Measurements from ENCODE around the gene CHD6.

The CHD6 gene

DNA sequence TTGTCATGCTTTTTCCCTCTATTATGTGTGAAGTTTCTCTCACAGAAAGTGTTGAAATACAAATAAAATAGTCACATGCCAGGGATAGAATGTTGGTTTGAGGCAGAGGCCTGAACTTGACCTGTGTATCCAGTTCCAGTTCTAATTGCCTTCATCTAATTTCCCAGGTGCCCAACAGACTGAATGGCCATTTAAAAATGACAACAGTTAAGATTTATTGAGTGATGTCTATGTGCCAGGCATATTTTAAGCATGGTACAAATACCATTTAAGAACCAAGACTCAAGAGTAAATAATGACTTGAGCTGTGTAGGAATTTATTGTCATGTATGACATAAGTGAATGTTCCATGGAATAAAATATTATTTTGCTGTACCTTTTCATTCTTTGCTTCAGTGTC, 163.9 kb downstream of the CHD6 start:
- Histone ChIP-seq H3K9me3 (ENCODE audit: control insufficient read depth, low read length) (no peaks in the 10 kb centered on the region), H3K27ac (ENCODE audit: insufficient read depth, low read depth, low read length, poor library complexity, severe bottlenecking) (no peak overlapping the region), H3K36me3 (ENCODE audit: control insufficient read depth, insufficient read depth, low read length) (peaks cover 56% of the 10 kb centered on the region), H3K4me3 (ENCODE audit: insufficient read depth, low read depth, low read length) (no peak overlapping the region), H3K4me1 (ENCODE audit: control insufficient read depth, insufficient read depth, low read length) (no peaks in the 10 kb centered on the region), H3K27me3 (ENCODE audit: control insufficient read depth, insufficient read depth, low read length, poor library complexity, severe bottlenecking) (no peaks in the 10 kb centered on the region)

DNA sequence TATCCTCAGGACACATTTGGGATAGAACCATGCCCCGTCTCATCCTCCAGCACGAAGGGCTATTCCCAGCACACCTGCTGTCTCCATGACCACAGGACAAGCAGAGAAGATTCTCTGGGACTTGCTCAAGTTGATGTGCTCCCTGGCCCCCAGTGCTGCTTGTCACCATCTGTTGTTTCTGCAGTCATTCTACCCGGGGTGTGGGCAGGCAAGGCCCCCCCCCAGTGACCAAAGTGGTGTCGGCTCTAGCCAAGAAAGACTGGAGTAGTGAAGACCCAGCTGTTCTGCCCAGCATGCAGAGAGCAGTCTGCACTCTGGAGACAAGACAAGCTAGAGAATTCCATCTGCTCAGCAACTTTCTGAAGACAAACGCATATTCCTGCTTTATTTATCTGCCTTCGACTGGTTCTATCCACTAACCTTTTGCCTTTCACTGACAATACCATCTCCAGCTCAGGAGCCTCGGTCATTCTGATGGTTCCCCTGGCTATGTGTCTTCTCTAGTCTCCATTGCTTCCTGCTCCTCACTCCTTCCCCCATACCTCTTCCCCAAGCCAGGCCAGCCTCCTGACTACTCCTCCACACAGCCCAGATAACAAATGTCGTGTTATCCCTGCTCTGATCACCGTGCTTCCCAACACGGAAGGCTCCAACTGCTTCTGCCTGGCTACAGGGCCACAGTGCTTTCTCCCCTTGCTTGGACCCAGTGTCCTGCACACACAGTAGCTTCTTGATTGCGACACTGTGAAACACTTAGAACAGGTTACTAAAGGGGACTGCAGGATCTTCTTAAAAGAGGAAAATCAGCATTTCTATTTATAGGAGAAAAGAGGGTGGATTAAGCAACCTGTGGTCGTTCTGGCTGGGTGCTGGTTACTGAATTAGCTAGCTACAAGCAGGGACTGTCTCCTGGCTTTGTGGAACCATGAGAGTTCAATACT, 164.9 kb downstream of the CHD6 start:
- H3K27me3 ChIP-seq (ENCODE audit: control insufficient read depth, insufficient read depth, low read length, poor library complexity, severe bottlenecking), result no peaks in the 10 kb centered on the region
- no peaks in the 10 kb centered on the region for H3K4me1 ChIP-seq (ENCODE audit: control insufficient read depth, insufficient read depth, low read length)
- H3K27ac ChIP-seq (ENCODE audit: insufficient read depth, low read depth, low read length, poor library complexity, severe bottlenecking), result no peak overlapping the region
- 91% methylated on average over 12 of the region's 12 CpGs for WGBS, 2 experiments
- no peak overlapping the region for H3K4me3 ChIP-seq (ENCODE audit: insufficient read depth, low read depth, low read length)
- H3K36me3 ChIP-seq (ENCODE audit: control insufficient read depth, insufficient read depth, low read length), result peaks cover 63% of the 10 kb centered on the region
- H3K9me3 ChIP-seq (ENCODE audit: control insufficient read depth, low read length), result no peaks in the 10 kb centered on the region

DNA sequence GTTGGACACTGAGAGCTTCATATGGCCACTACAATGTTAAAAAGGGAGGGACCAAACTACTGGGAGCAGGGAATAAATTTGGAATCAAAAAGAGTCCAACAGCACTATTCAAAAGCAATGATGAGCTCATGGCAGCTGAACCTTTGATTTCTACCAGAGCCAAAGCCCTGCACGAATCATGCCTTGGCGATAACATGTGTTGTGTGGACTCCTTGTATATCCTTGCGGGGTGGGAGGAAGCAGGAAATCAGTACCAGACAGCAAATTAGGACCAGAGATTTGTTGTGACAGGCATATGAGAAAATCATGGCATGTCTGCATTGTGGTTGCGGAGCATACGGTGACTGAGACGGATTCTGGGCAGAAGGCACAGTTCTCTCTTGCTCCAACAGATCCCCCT, 166.0 kb downstream of the CHD6 start:
- Histone ChIP-seq H3K36me3 (ENCODE audit: control insufficient read depth, insufficient read depth, low read length) (peaks cover 72% of the 10 kb centered on the region), H3K27ac (ENCODE audit: insufficient read depth, low read depth, low read length, poor library complexity, severe bottlenecking) (no peak overlapping the region), H3K9me3 (ENCODE audit: control insufficient read depth, low read length) (no peaks in the 10 kb centered on the region), H3K4me3 (ENCODE audit: insufficient read depth, low read depth, low read length) (no peak overlapping the region), H3K4me1 (ENCODE audit: control insufficient read depth, insufficient read depth, low read length) (no peaks in the 10 kb centered on the region), H3K27me3 (ENCODE audit: control insufficient read depth, insufficient read depth, low read length, poor library complexity, severe bottlenecking) (no peaks in the 10 kb centered on the region)
- 96 to 97% methylated on average over 6 of the region's 6 CpGs for WGBS, 2 experiments

DNA sequence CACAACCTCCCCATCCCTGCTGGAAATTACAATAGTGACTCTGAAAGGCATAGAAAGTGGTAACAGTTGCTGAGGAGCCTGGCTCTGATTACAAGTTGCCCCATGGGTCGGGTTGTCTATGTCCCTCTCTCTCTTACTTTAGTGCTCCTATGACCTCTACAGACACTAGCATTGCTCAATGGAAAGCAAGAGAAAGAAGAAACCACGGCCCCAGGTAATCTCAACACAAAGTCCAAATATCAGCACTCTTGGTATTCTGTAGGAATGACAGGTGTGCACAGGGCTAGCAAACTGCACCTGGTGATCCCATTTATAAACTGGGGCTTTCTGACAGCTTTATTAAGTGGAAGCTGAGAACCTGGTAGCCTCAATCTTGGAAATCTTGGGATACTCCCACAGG, 171.2 kb downstream of the CHD6 start:
- H3K4me1 ChIP-seq (ENCODE audit: control insufficient read depth, insufficient read depth, low read length), result no peaks in the 10 kb centered on the region
- no peaks in the 10 kb centered on the region for H3K9me3 ChIP-seq (ENCODE audit: control insufficient read depth, low read length)
- H3K27ac ChIP-seq (ENCODE audit: insufficient read depth, low read depth, low read length, poor library complexity, severe bottlenecking), result no peak overlapping the region
- H3K4me3 ChIP-seq (ENCODE audit: insufficient read depth, low read depth, low read length), result no peak overlapping the region
- no peaks in the 10 kb centered on the region for H3K27me3 ChIP-seq (ENCODE audit: control insufficient read depth, insufficient read depth, low read length, poor library complexity, severe bottlenecking)
- H3K36me3 ChIP-seq (ENCODE audit: control insufficient read depth, insufficient read depth, low read length), result peaks cover 73% of the 10 kb centered on the region
- WGBS, 2 experiments, result 85 to 96% methylated on average over 2 of the region's 2 CpGs

DNA sequence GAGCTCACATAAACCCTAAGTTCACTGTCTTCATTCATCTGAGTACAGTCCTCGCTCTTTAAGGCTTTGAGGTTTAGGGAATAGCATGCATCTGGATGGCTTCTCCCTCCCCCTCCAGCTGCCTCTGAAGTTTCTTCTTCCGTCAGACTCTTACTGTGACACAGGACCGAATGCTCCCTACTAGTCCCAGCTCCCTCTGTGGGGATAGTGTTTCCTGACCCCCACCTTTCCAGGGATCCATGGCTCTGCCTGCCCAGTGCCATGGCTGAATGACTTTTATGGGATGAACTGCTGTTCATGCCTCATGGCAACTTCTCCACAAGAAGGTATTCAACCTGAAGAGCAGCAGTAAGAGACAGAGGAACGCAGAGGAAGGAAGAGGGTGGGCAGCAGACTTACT, 171.7 kb downstream of the CHD6 start:
- Histone ChIP-seq H3K27me3 (ENCODE audit: control insufficient read depth, insufficient read depth, low read length, poor library complexity, severe bottlenecking) (no peaks in the 10 kb centered on the region), H3K9me3 (ENCODE audit: control insufficient read depth, low read length) (no peaks in the 10 kb centered on the region), H3K27ac (ENCODE audit: insufficient read depth, low read depth, low read length, poor library complexity, severe bottlenecking) (no peak overlapping the region), H3K4me3 (ENCODE audit: insufficient read depth, low read depth, low read length) (no peak overlapping the region), H3K4me1 (ENCODE audit: control insufficient read depth, insufficient read depth, low read length) (no peaks in the 10 kb centered on the region), H3K36me3 (ENCODE audit: control insufficient read depth, insufficient read depth, low read length) (peaks cover 67% of the 10 kb centered on the region)
- 93 to 97% methylated on average over 4 of the region's 4 CpGs for WGBS, 2 experiments

DNA sequence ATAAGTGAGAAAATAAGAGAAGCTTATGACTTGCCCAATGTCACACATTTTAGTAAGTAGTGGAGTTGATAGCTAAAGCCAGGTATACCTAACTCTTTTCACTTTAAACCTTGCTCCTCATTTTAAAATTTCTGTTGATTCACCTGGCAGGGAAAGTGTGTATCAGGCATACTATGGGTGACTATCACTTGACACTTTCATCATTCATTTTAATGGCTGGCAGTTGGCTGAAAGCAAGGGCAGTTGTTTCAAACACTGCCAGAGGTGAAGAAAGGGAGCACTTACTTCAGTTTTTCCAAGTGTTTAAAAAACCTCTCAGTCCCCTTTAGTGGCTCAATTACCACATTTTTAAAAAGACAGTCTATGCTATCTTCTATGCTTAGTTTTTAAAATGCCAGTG, 173.4 kb downstream of the CHD6 start:
- Histone ChIP-seq H3K36me3 (ENCODE audit: control insufficient read depth, insufficient read depth, low read length) (peaks cover 66% of the 10 kb centered on the region), H3K4me1 (ENCODE audit: control insufficient read depth, insufficient read depth, low read length) (no peaks in the 10 kb centered on the region), H3K4me3 (ENCODE audit: insufficient read depth, low read depth, low read length) (no peak overlapping the region)

DNA sequence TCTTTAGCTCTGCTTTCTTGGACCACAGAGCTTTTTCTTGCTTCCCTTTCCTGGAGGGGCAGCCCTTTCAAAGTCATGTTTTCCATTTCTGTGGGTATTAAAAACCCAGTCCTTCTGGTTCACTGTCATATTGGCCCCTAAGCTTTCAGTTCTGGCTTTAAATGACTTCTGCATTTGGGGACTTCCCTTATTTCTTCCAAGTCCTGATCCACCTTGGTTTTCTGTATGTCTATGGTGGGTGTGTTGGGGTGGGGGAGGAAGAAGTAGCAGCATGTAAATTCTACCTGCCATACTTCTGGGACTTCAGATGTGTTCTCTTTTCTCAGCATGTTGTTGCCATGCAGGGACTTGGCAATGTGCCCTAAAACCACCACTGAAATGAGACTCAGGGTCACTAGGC, 174.5 kb downstream of the CHD6 start:
- no peak overlapping the region for H3K4me3 ChIP-seq (ENCODE audit: insufficient read depth, low read depth, low read length)
- H3K27me3 ChIP-seq (ENCODE audit: control insufficient read depth, insufficient read depth, low read length, poor library complexity, severe bottlenecking), result no peaks in the 10 kb centered on the region
- peaks cover 60% of the 10 kb centered on the region for H3K36me3 ChIP-seq (ENCODE audit: control insufficient read depth, insufficient read depth, low read length)

More for the DNA sequence above, 173.4 kb downstream of the CHD6 start:
- Histone ChIP-seq H3K9me3 (ENCODE audit: control insufficient read depth, low read length) (no peaks in the 10 kb centered on the region), H3K27me3 (ENCODE audit: control insufficient read depth, insufficient read depth, low read length, poor library complexity, severe bottlenecking) (no peaks in the 10 kb centered on the region), H3K27ac (ENCODE audit: insufficient read depth, low read depth, low read length, poor library complexity, severe bottlenecking) (no peak overlapping the region)

DNA sequence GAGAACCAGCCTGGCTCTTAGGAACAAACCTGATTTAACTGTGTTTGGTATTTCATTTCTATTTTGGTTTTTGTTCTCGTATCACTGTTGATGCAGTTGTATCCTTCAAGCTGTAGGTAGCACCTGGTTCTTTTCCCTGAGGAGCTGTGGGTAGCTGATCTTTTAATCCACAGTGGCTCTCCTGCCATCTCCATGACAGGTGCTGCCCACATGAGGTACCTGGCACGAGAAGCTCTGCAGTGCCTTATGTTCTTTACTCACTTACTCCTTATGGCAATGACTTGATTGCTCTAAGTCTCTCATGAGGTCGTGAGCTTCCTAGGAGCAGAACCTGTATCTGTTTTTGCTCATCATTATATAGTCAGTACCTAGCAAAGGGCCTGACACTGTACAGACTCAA, 177.3 kb downstream of the CHD6 start:
- no peaks in the 10 kb centered on the region for H3K27me3 ChIP-seq (ENCODE audit: control insufficient read depth, insufficient read depth, low read length, poor library complexity, severe bottlenecking)
- WGBS, 2 experiments, result 94% methylated on average over 3 of the region's 3 CpGs
- H3K36me3 ChIP-seq (ENCODE audit: control insufficient read depth, insufficient read depth, low read length), result peaks cover 38% of the 10 kb centered on the region
- no peaks in the 10 kb centered on the region for H3K4me1 ChIP-seq (ENCODE audit: control insufficient read depth, insufficient read depth, low read length)
- H3K4me3 ChIP-seq (ENCODE audit: insufficient read depth, low read depth, low read length), result no peak overlapping the region
- H3K9me3 ChIP-seq (ENCODE audit: control insufficient read depth, low read length), result no peaks in the 10 kb centered on the region
- H3K27ac ChIP-seq (ENCODE audit: insufficient read depth, low read depth, low read length, poor library complexity, severe bottlenecking), result no peak overlapping the region

More for the DNA sequence above, 174.5 kb downstream of the CHD6 start:
- Histone ChIP-seq H3K27ac (ENCODE audit: insufficient read depth, low read depth, low read length, poor library complexity, severe bottlenecking) (no peak overlapping the region), H3K4me1 (ENCODE audit: control insufficient read depth, insufficient read depth, low read length) (no peaks in the 10 kb centered on the region), H3K9me3 (ENCODE audit: control insufficient read depth, low read length) (no peaks in the 10 kb centered on the region)

DNA sequence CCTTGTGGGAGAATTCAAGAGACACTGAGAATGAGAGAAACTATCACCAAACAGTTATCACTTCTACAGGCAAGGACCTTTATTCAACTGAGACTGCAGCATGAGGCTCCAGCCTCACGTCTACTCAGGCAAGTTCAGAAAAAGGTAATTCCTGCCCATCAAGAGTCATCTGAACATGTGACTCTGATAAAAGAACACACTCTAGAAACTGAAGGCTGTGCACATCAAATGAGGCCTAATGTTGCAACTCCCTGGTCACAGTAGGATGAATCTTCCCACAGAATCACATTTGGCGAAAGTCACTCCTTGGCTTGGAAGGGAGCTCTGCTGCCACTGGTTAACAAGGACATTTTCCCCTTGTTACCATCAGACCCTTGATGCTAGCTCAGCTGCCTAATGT, 180.3 kb downstream of the CHD6 start:
- H3K4me1 ChIP-seq (ENCODE audit: control insufficient read depth, insufficient read depth, low read length), result no peaks in the 10 kb centered on the region
- no peaks in the 10 kb centered on the region for H3K9me3 ChIP-seq (ENCODE audit: control insufficient read depth, low read length)
- H3K27me3 ChIP-seq (ENCODE audit: control insufficient read depth, insufficient read depth, low read length, poor library complexity, severe bottlenecking), result no peaks in the 10 kb centered on the region
- no peak overlapping the region for H3K4me3 ChIP-seq (ENCODE audit: insufficient read depth, low read depth, low read length)
- WGBS, 2 experiments, result 68 to 72% methylated on average over 2 of the region's 2 CpGs
- H3K36me3 ChIP-seq (ENCODE audit: control insufficient read depth, insufficient read depth, low read length), result peaks cover 26% of the 10 kb centered on the region
- no peak overlapping the region for H3K27ac ChIP-seq (ENCODE audit: insufficient read depth, low read depth, low read length, poor library complexity, severe bottlenecking)

DNA sequence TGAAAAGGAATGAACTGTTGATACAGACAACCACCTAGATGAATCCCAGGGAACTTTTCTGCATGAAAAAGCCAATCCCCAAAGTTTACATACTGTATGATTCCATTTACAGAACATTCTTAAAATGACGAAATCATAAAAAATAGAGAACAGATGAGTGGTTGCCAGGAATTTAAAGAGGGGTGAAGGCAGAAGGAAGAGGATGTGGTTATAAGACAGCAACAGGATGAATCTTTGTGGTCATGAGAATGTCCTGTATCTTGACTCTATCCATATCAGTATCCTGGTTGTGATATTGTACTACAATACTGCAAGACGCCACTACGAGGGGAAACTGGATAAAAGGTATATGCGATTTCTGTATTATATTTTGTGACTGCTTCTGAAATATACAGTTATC, 181.5 kb downstream of the CHD6 start:
- Histone ChIP-seq H3K27ac (ENCODE audit: insufficient read depth, low read depth, low read length, poor library complexity, severe bottlenecking) (no peak overlapping the region), H3K4me3 (ENCODE audit: insufficient read depth, low read depth, low read length) (no peak overlapping the region), H3K27me3 (ENCODE audit: control insufficient read depth, insufficient read depth, low read length, poor library complexity, severe bottlenecking) (no peaks in the 10 kb centered on the region), H3K4me1 (ENCODE audit: control insufficient read depth, insufficient read depth, low read length) (no peaks in the 10 kb centered on the region), H3K9me3 (ENCODE audit: control insufficient read depth, low read length) (no peaks in the 10 kb centered on the region), H3K36me3 (ENCODE audit: control insufficient read depth, insufficient read depth, low read length) (peaks cover 26% of the 10 kb centered on the region)
- 89 to 100% methylated on average over 1 to 3 of the region's 4 CpGs for WGBS, 2 experiments
